NT2/D1 (cell line): ENCODE measurements around the gene TRIM16.
"Not testable (repeated sequence)": the region's sequence is repeated elsewhere in the genome, so short reads cannot be mapped to it uniquely, and the experiment has no call there.

Source experiments
- SUZ12 ChIP-seq: IDR thresholded peaks from 2 replicates; pipeline ENCODE4 v1.6.1; 2011; ENCODE audit not compliant: insufficient read length, insufficient read depth; ENCODE audit errors: extremely low read depth
- YY1 ChIP-seq: IDR thresholded peaks from 2 replicates; pipeline ENCODE4 v1.6.1; 2011; ENCODE audit not compliant: insufficient read length, insufficient read depth

DNA sequence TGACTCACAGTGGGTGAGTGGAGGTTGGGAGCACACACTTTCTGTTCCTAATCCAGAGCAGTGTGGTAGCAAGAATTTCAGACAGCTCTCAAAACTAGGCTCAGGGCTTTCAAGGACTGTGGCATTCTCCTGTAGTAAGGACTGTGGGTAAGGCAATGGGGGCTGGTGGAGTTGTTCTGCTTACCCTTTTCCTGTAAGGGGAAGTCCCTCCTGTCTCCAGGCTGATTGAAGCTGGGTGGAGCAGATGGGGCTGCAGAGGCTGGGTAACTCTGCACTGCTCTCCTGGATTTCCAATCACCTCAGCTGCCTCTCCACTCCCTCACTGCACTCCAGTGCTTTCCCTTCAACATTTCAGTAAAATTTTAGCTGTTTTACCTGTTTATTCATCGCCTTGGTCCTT lies 3.4 kb upstream of the TRIM16 start:
- not testable (repeated sequence) for TF ChIP-seq YY1, SUZ12
